MM.1S (cell line): ENCODE measurements around the gene CACNA1C.

ENCODE experiments used
- DNase-seq: peaks from one replicate; pipeline ENCODE4 v3.0.0-alpha.2; 2015
- H2AFZ ChIP-seq: fragments of 300-600 bp; sonication (generic); 2 replicates; pipeline ENCODE4 v1.6.0; 2016; ENCODE audit warnings: antibody characterized with exemption, low read length
- H3F3A ChIP-seq: fragments of 300-600 bp; sonication (generic); 2 replicates; pipeline ENCODE4 v1.6.1; 2016; ENCODE audit warnings: mild to moderate bottlenecking, antibody characterized with exemption, low read length, moderate library complexity, mixed read lengths; ENCODE audit not compliant: insufficient read depth
- H3K27ac ChIP-seq: fragments of 300-600 bp; sonication (generic); 2 replicates; pipeline ENCODE4 v1.5.1; 2016; ENCODE audit warnings: mild to moderate bottlenecking, low read length
- H3K27me3 ChIP-seq: fragments of 300-600 bp; sonication (generic); replicated peaks from 2 replicates; pipeline ENCODE4 v1.6.0; 2016; ENCODE audit warnings: low read length; ENCODE audit not compliant: insufficient read depth
- H3K36me3 ChIP-seq: fragments of 300-600 bp; sonication (generic); replicated peaks from 2 replicates; pipeline ENCODE4 v1.6.1; 2016; ENCODE audit warnings: mild to moderate bottlenecking, low read length, mixed read lengths; ENCODE audit not compliant: insufficient read depth
- H3K4me1 ChIP-seq: fragments of 300-600 bp; sonication (generic); 2 replicates; pipeline ENCODE4 v1.6.1; 2016; ENCODE audit warnings: low read length, mixed read lengths
- H3K4me2 ChIP-seq: fragments of 300-600 bp; sonication (generic); 2 replicates; pipeline ENCODE4 v1.6.0; 2016; ENCODE audit warnings: low read depth, low read length
- H3K4me3 ChIP-seq: fragments of 300-600 bp; sonication (generic); 2 replicates; pipeline ENCODE4 v1.5.1; 2016; ENCODE audit warnings: low read length, mixed read lengths
- H3K79me2 ChIP-seq: fragments of 300-600 bp; sonication (generic); 2 replicates; pipeline ENCODE4 v1.6.1; 2016; ENCODE audit warnings: mixed run types, low read length, mixed read lengths
- H3K9ac ChIP-seq: fragments of 300-600 bp; sonication (generic); 2 replicates; pipeline ENCODE4 v1.6.1; 2016; ENCODE audit warnings: low read length, mixed read lengths
- H3K9me2 ChIP-seq: fragments of 300-600 bp; sonication (generic); replicated peaks from 2 replicates; pipeline ENCODE4 v1.6.1; 2016; ENCODE audit warnings: mild to moderate bottlenecking, low read length, mixed read lengths; ENCODE audit not compliant: insufficient read depth
- H3K9me3 ChIP-seq: fragments of 300-600 bp; sonication (generic); replicated peaks from 2 replicates; pipeline ENCODE4 v1.6.1; 2016; ENCODE audit warnings: mild to moderate bottlenecking, low read length, mixed read lengths; ENCODE audit not compliant: insufficient read depth
- H4K20me1 ChIP-seq: fragments of 300-600 bp; sonication (generic); 2 replicates; pipeline ENCODE4 v1.6.1; 2016; ENCODE audit warnings: mild to moderate bottlenecking, low read length, moderate library complexity, mixed read lengths; ENCODE audit not compliant: insufficient read depth
- EZH2 ChIP-seq: fragments of 300-600 bp; sonication (generic); optimal IDR thresholded peaks from 2 replicates; pipeline ENCODE3; 2017; ENCODE audit warnings: low read depth, mild to moderate bottlenecking, antibody characterized with exemption, low read length, mixed read lengths
- EZH2phosphoT487 ChIP-seq: fragments of 300-600 bp; sonication (generic); IDR thresholded peaks from 2 replicates; pipeline ENCODE4 v1.6.1; 2018; ENCODE audit warnings: antibody characterized with exemption, low read length
- TF ChIP-seq, protein P1 (sequence below): fragments of 300-600 bp; sonication (generic); IDR thresholded peaks from 2 replicates; pipeline ENCODE4 v1.5.1; 2016; ENCODE audit warnings: antibody characterized with exemption, low read length, mixed read lengths

CACNA1C gene

DNA sequence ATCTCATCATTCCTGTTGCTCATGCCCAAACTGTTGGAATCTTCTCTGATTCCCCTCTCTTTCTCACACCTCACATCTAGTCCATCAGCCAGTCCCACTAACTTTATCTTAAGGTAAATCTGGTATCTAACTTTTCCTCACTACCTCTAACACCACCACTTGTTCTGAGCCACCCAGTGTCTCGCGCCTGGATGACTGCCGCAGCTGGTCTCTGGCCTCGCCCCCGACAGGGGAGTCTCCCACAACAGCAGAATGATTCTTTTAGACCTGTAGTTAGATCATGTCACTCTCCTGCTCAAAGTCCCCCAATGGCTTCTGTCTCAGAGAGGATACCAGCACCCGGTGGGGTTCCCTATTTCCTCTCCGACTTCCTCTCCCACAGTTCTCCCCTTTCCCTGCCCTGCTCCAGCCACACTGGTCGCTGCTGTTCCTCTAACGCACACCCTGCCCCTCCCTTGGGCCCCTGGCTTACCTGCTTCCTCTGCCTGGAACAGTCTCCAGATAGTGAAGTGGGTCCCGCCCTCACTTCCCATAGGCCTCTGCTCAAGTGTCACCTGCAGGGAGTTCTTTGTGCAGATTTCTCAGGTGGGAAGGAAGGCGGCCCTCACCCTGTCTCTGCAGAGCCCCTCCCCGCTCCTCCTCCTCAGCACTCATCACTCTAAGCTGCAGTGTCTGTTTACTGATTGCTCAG, 403.5 kb downstream of the CACNA1C start:
- no peaks in the 10 kb centered on the region for H3K27me3 ChIP-seq

DNA sequence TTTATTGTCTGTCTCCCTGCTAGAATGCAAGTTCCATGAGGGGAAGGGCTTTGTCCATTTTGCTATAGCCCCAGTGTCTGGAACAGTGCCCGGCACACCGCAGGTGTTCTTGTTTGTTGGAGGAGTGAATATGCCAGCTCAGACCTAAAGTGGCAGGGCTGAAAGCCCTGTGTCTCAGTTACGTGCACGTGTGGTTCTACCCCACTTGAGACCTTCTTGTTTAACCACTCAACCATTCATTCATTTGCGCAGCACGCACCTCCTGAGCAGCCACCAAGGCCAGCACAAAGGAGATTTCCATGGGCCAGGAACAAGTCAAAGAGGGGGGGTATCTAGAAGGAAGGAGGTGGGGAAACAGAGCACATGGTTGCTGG, 404.0 kb downstream of the CACNA1C start:
- no peak for DNase-seq
- TF ChIP-seq EZH2 (no peak), EZH2phosphoT487 (no peak)
- TF ChIP-seq, protein P1, sequence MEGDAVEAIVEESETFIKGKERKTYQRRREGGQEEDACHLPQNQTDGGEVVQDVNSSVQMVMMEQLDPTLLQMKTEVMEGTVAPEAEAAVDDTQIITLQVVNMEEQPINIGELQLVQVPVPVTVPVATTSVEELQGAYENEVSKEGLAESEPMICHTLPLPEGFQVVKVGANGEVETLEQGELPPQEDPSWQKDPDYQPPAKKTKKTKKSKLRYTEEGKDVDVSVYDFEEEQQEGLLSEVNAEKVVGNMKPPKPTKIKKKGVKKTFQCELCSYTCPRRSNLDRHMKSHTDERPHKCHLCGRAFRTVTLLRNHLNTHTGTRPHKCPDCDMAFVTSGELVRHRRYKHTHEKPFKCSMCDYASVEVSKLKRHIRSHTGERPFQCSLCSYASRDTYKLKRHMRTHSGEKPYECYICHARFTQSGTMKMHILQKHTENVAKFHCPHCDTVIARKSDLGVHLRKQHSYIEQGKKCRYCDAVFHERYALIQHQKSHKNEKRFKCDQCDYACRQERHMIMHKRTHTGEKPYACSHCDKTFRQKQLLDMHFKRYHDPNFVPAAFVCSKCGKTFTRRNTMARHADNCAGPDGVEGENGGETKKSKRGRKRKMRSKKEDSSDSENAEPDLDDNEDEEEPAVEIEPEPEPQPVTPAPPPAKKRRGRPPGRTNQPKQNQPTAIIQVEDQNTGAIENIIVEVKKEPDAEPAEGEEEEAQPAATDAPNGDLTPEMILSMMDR = no peak
- Histone ChIP-seq H3K79me2 (no peaks in the 10 kb centered on the region), H3K27ac (no peak overlapping the region), H3K27me3 (no peaks in the 10 kb centered on the region), H3K9ac (no peak overlapping the region), H2AFZ (no peak overlapping the region), H3K36me3 (no peaks in the 10 kb centered on the region), H3K9me2 (no peaks in the 10 kb centered on the region), H3K4me3 (no peak overlapping the region), H4K20me1 (no peaks in the 10 kb centered on the region), H3K4me1 (no peaks in the 10 kb centered on the region), H3K9me3 (no peaks in the 10 kb centered on the region), H3F3A (no peaks in the 10 kb centered on the region), H3K4me2 (no peak overlapping the region)

More for the DNA sequence above, 403.5 kb downstream of the CACNA1C start:
- TF ChIP-seq, protein P1 = no peak
- TF ChIP-seq EZH2 = no peak
- no peak for TF ChIP-seq EZH2phosphoT487
- no peak overlapping the region for H3K9ac ChIP-seq
- H3K9me3 ChIP-seq = no peaks in the 10 kb centered on the region
- no peak overlapping the region for H3K27ac ChIP-seq
- no peaks in the 10 kb centered on the region for H3K4me1 ChIP-seq
- no peak overlapping the region for H3K4me2 ChIP-seq
- no peaks in the 10 kb centered on the region for H3F3A ChIP-seq
- no peaks in the 10 kb centered on the region for H4K20me1 ChIP-seq
- H3K9me2 ChIP-seq = no peaks in the 10 kb centered on the region
- H3K79me2 ChIP-seq = no peaks in the 10 kb centered on the region
- no peak overlapping the region for H3K4me3 ChIP-seq
- DNase-seq = no peak
- H3K36me3 ChIP-seq = no peaks in the 10 kb centered on the region
- no peak overlapping the region for H2AFZ ChIP-seq

DNA sequence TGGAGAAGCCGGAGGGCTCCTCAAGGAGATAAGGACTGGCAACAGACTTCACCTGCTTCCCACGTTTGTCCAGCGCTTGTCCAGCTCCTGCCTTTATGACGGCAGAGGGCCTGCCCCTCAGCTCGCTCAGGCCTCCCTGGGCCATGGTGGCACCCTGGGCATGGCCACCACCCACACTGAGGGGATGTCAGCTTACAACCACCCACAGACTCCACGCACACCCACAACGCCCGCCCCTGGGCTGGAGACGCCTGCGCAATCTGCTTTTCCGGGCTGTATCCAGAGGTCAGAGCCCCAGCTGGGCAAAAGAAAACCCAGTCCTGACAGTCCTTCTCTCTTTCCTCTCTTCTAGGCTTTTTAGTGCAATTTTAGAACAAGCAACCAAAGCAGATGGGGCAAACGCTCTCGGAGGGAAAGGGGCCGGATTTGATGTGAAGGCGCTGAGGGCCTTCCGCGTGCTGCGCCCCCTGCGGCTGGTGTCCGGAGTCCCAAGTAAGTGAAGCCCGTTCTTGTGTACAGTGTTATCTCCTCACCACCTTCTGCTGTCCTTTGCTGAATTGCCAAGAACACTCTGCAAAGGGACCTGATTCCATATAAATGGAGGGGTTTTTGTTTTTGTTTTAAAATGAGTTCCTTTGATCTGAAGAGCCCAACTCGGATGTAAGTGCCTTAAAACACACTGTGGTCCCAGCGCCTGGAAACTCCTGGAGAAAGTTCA, 404.6 kb downstream of the CACNA1C start:
- no peaks in the 10 kb centered on the region for H3K4me1 ChIP-seq
- H3K9me2 ChIP-seq = no peaks in the 10 kb centered on the region
- DNase-seq = no peak
- no peaks in the 10 kb centered on the region for H4K20me1 ChIP-seq
- no peak overlapping the region for H3K4me2 ChIP-seq
- no peak overlapping the region for H3K27ac ChIP-seq
- H3K4me3 ChIP-seq = no peak overlapping the region
- TF ChIP-seq EZH2phosphoT487 (no peak), EZH2 (no peak)
- TF ChIP-seq, protein P1 = no peak
- no peaks in the 10 kb centered on the region for H3K9me3 ChIP-seq
- no peak overlapping the region for H3K9ac ChIP-seq
- no peaks in the 10 kb centered on the region for H3K27me3 ChIP-seq
- no peak overlapping the region for H2AFZ ChIP-seq
- H3K36me3 ChIP-seq = no peaks in the 10 kb centered on the region
- no peaks in the 10 kb centered on the region for H3K79me2 ChIP-seq
- no peaks in the 10 kb centered on the region for H3F3A ChIP-seq
